ENCODE results near the gene GPR142.

DNA sequence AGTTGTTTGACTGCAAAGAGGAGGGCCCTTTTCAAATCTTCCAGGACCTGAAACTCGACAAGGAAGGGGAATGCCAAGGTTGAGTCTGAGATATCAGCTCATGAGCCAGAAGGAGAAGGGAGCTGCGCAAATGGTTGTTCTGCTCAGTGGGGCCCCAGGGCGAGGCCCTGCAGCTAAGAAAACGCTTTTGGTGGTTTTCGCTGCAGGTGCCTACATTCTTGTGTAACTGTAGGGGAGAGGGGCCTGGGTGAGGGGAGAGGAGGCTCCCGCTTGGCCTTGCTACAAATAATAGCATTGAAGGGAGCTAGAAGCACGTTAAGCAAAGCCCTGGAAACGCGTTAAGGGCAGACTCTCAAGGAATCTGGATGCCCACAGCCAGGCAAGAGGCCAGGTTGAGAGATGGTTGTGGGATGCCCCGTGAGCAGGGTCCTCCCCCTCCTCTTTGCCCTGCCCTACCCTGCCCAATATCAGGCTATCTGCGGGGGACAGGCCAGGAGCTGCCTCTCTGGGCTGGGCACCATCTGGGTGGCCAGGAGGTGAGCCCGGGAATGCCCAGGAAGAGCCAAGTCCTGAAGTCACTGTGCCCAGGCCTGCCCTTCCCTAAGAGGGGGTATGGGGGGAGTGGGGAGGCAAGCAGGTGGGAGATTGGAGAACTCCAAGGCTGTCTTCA lies 21.9 kb downstream of the GPR142 start:
- TF ChIP-seq NONO (IDR thresholded peaks at IDR 0.05) (no peak), NONO (CRISPR knock-in tag; conservative IDR thresholded peaks at IDR 0.05) (no peak), ZFP90 (CRISPR knock-in tag; IDR thresholded peaks at IDR 0.05; ENCODE audit: borderline replicate concordance) (no peak), ZNF780A (CRISPR knock-in tag; IDR thresholded peaks at IDR 0.05) (no peak), ZNF703 (CRISPR knock-in tag; IDR thresholded peaks at IDR 0.05; ENCODE audit: borderline replicate concordance) (no peak), SETDB1 (CRISPR knock-in tag; IDR thresholded peaks at IDR 0.05; ENCODE audit: borderline replicate concordance) (no peak), MAFK (conservative IDR thresholded peaks at IDR 0.05 in 1 of 2, IDR thresholded peaks at IDR 0.05 in 1 of 2; ENCODE audit: low read length in 2 of 2) (no peak)
- TF ChIP-seq, protein P1, sequence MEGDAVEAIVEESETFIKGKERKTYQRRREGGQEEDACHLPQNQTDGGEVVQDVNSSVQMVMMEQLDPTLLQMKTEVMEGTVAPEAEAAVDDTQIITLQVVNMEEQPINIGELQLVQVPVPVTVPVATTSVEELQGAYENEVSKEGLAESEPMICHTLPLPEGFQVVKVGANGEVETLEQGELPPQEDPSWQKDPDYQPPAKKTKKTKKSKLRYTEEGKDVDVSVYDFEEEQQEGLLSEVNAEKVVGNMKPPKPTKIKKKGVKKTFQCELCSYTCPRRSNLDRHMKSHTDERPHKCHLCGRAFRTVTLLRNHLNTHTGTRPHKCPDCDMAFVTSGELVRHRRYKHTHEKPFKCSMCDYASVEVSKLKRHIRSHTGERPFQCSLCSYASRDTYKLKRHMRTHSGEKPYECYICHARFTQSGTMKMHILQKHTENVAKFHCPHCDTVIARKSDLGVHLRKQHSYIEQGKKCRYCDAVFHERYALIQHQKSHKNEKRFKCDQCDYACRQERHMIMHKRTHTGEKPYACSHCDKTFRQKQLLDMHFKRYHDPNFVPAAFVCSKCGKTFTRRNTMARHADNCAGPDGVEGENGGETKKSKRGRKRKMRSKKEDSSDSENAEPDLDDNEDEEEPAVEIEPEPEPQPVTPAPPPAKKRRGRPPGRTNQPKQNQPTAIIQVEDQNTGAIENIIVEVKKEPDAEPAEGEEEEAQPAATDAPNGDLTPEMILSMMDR (CRISPR knock-in tag; IDR thresholded peaks at IDR 0.05) = no peak
- TF ChIP-seq, protein P2, sequence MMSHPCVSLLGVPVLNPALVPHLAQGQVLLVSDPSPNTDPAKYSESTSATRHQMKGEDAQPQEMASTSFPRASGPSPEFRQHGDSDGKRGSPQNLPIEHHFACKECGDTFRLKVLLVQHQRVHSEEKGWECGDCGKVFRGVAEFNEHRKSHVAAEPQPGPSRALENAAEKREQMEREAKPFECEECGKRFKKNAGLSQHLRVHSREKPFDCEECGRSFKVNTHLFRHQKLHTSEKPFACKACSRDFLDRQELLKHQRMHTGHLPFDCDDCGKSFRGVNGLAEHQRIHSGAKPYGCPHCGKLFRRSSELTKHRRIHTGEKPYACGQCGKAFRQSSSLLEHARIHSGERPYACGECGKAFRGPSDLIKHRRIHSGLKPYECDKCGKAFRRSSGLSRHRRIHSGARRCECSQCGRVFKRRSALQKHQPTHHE (CRISPR knock-in tag; IDR thresholded peaks at IDR 0.05; ENCODE audit: borderline replicate concordance) = no peak

All from HepG2 (cell line).